ENCODE data around the gene GARS1. TPM values are rescaled to one million over a fixed set of nuclear protein-coding genes. Genes with fewer than 3 reads are reported as not detected.

Gene GARS1
- total and polyA plus RNA-seq, 2 donors = 51.5 to 76.7 TPM

- Histone ChIP-seq H3K4me1 (ENCODE audit: insufficient read depth) (no peaks in the 10 kb centered on the region), H3K36me3 (ENCODE audit: insufficient read depth) (no peaks in the 10 kb centered on the region), H3K4me3 (ENCODE audit: low read depth, low read length) (no peak overlapping the region), H3K27ac (ENCODE audit: low read depth) (no peak overlapping the region)
- DNase-seq (ENCODE audit: extremely low spot score) = no peak
- WGBS = 80% methylated on average over 16 of the region's 16 CpGs
These were observed 65.9 kb downstream of the GARS1 start for GRCh38 chr7:30660331-30661255.

DNA sequence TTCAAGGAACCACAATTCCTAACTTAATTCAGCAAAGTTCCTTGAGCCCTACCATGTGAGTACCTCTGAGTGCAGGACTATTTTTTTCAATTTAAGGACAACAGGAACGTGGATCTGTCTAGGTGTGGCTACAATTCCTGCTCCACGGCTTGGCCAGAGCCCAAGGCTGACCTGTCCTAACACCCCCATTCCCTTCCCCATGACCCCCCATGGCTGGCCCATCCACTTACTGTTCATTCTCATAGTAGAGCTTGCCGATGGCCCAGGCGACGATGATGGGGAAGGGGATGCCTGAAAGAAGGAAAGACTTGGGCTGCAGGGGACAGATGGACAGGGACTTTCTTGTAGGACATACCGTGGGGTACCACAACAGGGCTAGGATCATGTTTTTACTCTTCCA, 67.2 kb downstream of the GARS1 start:
- 79% methylated on average over 6 of the region's 6 CpGs for WGBS
- Histone ChIP-seq H3K4me1 (ENCODE audit: insufficient read depth) (no peaks in the 10 kb centered on the region), H3K36me3 (ENCODE audit: insufficient read depth) (no peaks in the 10 kb centered on the region), H3K27ac (ENCODE audit: low read depth) (no peak overlapping the region), H3K4me3 (ENCODE audit: low read depth, low read length) (no peak overlapping the region)
- DNase-seq (ENCODE audit: extremely low spot score) = no peak

DNA sequence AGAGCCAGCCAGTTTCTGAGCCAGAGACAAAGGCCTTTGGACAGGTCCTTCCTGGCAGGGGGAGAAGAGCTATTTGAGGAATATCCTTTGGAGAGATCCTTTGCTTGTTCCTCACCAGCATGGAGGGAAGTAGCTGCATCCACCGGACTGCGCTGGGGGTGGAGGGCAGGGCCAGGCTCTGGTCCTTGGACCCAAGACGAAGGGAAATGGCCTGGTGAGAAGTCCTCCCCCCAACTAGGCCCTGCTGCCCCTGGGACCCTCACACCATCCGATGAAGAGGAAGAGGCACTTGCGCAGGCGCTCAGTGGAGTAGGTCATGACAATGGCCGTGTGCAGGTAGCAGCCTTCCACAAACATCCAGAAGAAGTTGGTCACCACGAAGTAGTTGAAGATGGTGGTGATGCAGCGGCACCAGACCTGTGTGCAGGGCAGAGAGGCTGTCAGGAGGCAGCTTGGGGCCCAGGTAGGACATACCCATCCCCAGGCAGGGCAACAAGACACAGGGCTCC, 67.8 kb downstream of the GARS1 start:
- Histone ChIP-seq H3K4me1 (ENCODE audit: insufficient read depth) (no peaks in the 10 kb centered on the region), H3K36me3 (ENCODE audit: insufficient read depth) (no peaks in the 10 kb centered on the region), H3K4me3 (ENCODE audit: low read depth, low read length) (no peak overlapping the region), H3K27ac (ENCODE audit: low read depth) (no peak overlapping the region)
- WGBS = 80% methylated on average over 9 of the region's 9 CpGs
- no peak for DNase-seq (ENCODE audit: extremely low spot score)

- 70% methylated on average over 4 of the region's 4 CpGs for WGBS
- H3K4me3 ChIP-seq (ENCODE audit: low read depth, low read length) = no peak overlapping the region
- H3K4me1 ChIP-seq (ENCODE audit: insufficient read depth) = no peaks in the 10 kb centered on the region
- no peaks in the 10 kb centered on the region for H3K36me3 ChIP-seq (ENCODE audit: insufficient read depth)
- no peak overlapping the region for H3K27ac ChIP-seq (ENCODE audit: low read depth)
- no peak for DNase-seq (ENCODE audit: extremely low spot score)
These were observed 68.7 kb downstream of the GARS1 start for GRCh38 chr7:30663414-30663813.

- no peak for DNase-seq (ENCODE audit: extremely low spot score)
- Histone ChIP-seq H3K4me3 (ENCODE audit: low read depth, low read length) (no peak overlapping the region), H3K36me3 (ENCODE audit: insufficient read depth) (no peaks in the 10 kb centered on the region), H3K4me1 (ENCODE audit: insufficient read depth) (no peaks in the 10 kb centered on the region), H3K27ac (ENCODE audit: low read depth) (no peak overlapping the region)
- WGBS = 81% methylated on average over 2 of the region's 2 CpGs
These were observed 69.7 kb downstream of the GARS1 start for GRCh38 chr7:30664184-30664885.

- no peak for DNase-seq (ENCODE audit: extremely low spot score)
- Histone ChIP-seq H3K4me1 (ENCODE audit: insufficient read depth) (no peaks in the 10 kb centered on the region), H3K4me3 (ENCODE audit: low read depth, low read length) (no peak overlapping the region), H3K36me3 (ENCODE audit: insufficient read depth) (no peaks in the 10 kb centered on the region), H3K27ac (ENCODE audit: low read depth) (no peak overlapping the region)
- WGBS = 70% methylated on average over 8 of the region's 8 CpGs
These were observed 70.4 kb downstream of the GARS1 start for GRCh38 chr7:30665043-30665442.

DNA sequence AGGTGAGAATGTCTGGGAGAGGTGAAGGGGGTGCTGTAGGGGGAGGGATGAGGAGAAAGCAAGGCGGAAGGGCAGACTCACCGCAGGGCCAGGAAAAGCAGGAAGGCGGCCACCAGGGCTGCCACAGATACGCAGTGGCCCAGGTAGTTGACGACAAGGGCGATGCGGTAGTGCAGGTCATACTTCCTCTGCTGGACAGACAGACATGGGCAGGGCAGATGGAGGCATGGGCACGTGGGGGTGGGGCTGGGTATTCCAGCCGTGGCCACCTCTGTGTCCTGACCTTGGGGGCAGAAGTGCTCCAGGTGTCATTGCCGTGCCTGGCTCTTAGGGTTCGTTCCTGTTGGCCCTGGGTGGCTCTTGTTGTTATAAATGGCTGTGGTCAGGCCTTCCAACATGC, 70.8 kb downstream of the GARS1 start:
- 77% methylated on average over 11 of the region's 11 CpGs for WGBS
- H3K27ac ChIP-seq (ENCODE audit: low read depth) = no peak overlapping the region
- DNase-seq (ENCODE audit: extremely low spot score) = no peak
- H3K4me3 ChIP-seq (ENCODE audit: low read depth, low read length) = no peak overlapping the region
- no peaks in the 10 kb centered on the region for H3K36me3 ChIP-seq (ENCODE audit: insufficient read depth)
- no peaks in the 10 kb centered on the region for H3K4me1 ChIP-seq (ENCODE audit: insufficient read depth)

- WGBS = 72% methylated on average over 3 of the region's 3 CpGs
- Histone ChIP-seq H3K4me1 (ENCODE audit: insufficient read depth) (no peaks in the 10 kb centered on the region), H3K4me3 (ENCODE audit: low read depth, low read length) (no peak overlapping the region), H3K27ac (ENCODE audit: low read depth) (no peak overlapping the region), H3K36me3 (ENCODE audit: insufficient read depth) (no peaks in the 10 kb centered on the region)
- DNase-seq (ENCODE audit: extremely low spot score) = no peak
These were observed 72.5 kb downstream of the GARS1 start for GRCh38 chr7:30667172-30667571.

DNA sequence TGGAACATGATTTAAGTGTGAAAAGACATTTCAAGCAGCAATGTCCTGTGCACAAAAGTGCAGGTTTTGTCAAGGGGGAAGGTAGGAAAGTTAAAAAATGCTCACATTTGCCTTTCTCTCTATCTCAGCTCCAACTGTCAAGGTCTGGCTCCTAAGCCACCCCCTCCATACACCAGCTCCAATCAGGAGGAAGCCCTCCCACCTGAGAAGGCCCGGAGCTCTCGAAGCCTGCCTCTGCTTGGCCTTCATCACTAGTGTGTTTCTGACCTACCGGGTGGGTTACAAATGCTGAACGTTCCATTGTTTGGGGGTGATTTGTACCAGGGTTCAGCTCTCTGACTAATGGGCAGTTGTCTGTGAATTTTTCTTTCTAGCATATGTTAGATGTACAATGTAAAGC, 73.4 kb downstream of the GARS1 start:
- Histone ChIP-seq H3K4me1 (ENCODE audit: insufficient read depth) (no peaks in the 10 kb centered on the region), H3K36me3 (ENCODE audit: insufficient read depth) (no peaks in the 10 kb centered on the region), H3K4me3 (ENCODE audit: low read depth, low read length) (no peak overlapping the region), H3K27ac (ENCODE audit: low read depth) (no peak overlapping the region)
- DNase-seq (ENCODE audit: extremely low spot score) = no peak
- 57% methylated on average over 4 of the region's 4 CpGs for WGBS

GRCh38 chr7:30671793-30672465, 77.3 kb downstream of the GARS1 start:
- no peaks in the 10 kb centered on the region for H3K36me3 ChIP-seq (ENCODE audit: insufficient read depth)
- peak; percentile 28 for DNase-seq (ENCODE audit: extremely low spot score)
- H3K27ac ChIP-seq (ENCODE audit: low read depth) = no peak overlapping the region
- WGBS = 4% methylated on average over 6 of the region's 6 CpGs
- H3K4me3 ChIP-seq (ENCODE audit: low read depth, low read length) = no peak overlapping the region
- no peaks in the 10 kb centered on the region for H3K4me1 ChIP-seq (ENCODE audit: insufficient read depth)

DNA sequence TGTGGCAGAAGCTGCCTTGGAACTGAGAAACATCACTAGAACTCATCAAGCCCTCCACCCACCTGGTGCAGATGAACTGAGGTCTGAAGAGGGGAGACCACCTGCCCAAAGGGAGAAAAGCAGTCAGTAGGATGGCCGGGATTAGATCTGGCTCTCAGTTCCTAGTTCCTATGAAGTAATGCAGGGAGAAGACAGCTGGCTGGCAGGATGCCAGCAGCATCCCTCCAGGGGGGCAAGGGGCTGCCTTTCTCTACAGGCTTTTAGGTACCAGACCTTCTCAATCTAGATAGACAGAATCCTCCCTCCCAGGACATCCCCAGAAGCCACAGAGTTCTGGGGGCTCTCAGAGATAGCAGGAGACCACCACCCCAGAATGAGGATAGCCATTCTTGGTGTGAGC, 79.7 kb downstream of the GARS1 start:
- no peak for DNase-seq (ENCODE audit: extremely low spot score)
- H3K27ac ChIP-seq (ENCODE audit: low read depth) = no peak overlapping the region
- H3K36me3 ChIP-seq (ENCODE audit: insufficient read depth) = no peaks in the 10 kb centered on the region
- no peaks in the 10 kb centered on the region for H3K4me1 ChIP-seq (ENCODE audit: insufficient read depth)
- 6% methylated on average over 1 of the region's 1 CpG for WGBS
- no peak overlapping the region for H3K4me3 ChIP-seq (ENCODE audit: low read depth, low read length)

DNA sequence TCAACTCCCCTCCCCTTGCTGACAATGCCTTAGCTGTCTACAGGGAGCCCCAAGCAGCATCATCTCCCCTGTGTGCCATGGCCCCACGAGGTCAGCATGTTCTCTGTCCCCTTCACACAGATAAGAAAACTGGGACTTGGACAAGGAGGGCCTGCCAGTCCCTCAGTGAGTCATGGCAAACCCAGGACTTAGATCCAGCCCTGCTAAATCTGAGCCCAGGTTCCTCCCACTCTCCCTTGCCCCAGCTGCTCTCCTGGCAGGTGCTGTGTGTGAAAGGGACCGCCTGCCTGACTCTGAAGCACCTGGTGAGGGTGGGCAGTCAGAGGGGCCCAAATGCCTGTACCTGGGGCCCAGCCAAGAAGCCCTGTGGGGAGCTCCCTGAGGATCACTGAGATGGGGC, 80.2 kb downstream of the GARS1 start:
- 59% methylated on average over 2 of the region's 2 CpGs for WGBS

GRCh38 chr7:30678805-30679204, 84.1 kb downstream of the GARS1 start:
- Histone ChIP-seq H3K4me1 (ENCODE audit: insufficient read depth) (no peaks in the 10 kb centered on the region), H3K36me3 (ENCODE audit: insufficient read depth) (no peaks in the 10 kb centered on the region), H3K27ac (ENCODE audit: low read depth) (no peak overlapping the region), H3K4me3 (ENCODE audit: low read depth, low read length) (no peak overlapping the region)
- 87% methylated on average over 2 of the region's 2 CpGs for WGBS
- DNase-seq (ENCODE audit: extremely low spot score) = no peak

More for the DNA sequence above, 80.2 kb downstream of the GARS1 start:
- no peak for DNase-seq (ENCODE audit: extremely low spot score)
- Histone ChIP-seq H3K27ac (ENCODE audit: low read depth) (no peak overlapping the region), H3K4me3 (ENCODE audit: low read depth, low read length) (no peak overlapping the region), H3K4me1 (ENCODE audit: insufficient read depth) (no peaks in the 10 kb centered on the region), H3K36me3 (ENCODE audit: insufficient read depth) (no peaks in the 10 kb centered on the region)

Data from urinary bladder (tissue), 4 donors.